Subcutaneous adipose tissue (tissue), 4 donors: Measurements from ENCODE around the gene TMEM39A. TPM values are rescaled to one million over a fixed set of nuclear protein-coding genes. Genes with fewer than 3 reads are reported as not detected.

Experiments used
- total RNA-seq, 4 donors: library from RNA; depleted of rRNA; stranded (reverse); fragments of >200 nt; gene quantifications; one replicate each; pipeline ENCODE4 v1.1.0, GENCODE V29; 2016
- TF ChIP-seq, protein P1 (sequence below): fragments of 450-650 bp; IDR thresholded peaks from one replicate; pipeline ENCODE4 v1.5.1; 2016; ENCODE audit warnings: low read depth, mild to moderate bottlenecking, control low read depth, antibody characterized with exemption, moderate library complexity

TMEM39A gene
- total RNA-seq, 4 donors from 2014 or later, result 19.6 to 33.3 (median 30.0) TPM

DNA sequence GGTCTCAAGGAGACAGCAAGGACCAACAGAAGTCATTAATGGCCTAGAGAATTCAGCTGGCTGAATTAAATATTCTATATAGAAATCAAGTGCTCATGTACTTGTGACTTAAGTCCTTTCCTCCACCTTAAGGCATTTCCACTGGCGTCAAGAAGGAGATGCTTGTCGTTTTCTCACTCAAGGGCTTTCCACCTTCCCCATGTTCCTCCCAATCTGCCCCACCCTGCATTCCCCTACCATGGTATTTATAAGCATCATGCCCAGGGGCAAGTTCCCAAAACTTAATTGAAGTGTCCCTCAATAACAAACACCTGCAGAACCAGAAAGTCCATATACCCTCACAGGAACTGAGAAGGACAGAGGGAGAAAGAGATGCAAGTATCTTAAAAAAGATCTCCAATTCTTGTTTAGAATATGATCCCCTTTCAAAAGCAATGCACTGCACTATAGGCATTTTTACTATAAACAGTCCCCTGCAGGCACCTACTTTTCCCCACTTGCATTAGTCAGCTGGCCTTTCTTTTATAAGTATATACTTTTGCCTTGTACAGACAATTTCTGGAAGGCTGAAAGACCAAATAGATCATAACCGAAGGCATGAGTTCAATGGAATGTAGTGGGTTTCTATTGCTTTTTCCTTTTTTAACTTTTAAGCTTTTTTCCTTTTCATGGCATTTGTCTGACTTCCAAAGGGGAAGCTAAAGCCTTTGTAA lies 29.6 kb downstream of the TMEM39A start:
- TF ChIP-seq, protein P1, sequence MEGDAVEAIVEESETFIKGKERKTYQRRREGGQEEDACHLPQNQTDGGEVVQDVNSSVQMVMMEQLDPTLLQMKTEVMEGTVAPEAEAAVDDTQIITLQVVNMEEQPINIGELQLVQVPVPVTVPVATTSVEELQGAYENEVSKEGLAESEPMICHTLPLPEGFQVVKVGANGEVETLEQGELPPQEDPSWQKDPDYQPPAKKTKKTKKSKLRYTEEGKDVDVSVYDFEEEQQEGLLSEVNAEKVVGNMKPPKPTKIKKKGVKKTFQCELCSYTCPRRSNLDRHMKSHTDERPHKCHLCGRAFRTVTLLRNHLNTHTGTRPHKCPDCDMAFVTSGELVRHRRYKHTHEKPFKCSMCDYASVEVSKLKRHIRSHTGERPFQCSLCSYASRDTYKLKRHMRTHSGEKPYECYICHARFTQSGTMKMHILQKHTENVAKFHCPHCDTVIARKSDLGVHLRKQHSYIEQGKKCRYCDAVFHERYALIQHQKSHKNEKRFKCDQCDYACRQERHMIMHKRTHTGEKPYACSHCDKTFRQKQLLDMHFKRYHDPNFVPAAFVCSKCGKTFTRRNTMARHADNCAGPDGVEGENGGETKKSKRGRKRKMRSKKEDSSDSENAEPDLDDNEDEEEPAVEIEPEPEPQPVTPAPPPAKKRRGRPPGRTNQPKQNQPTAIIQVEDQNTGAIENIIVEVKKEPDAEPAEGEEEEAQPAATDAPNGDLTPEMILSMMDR, result no peak

DNA sequence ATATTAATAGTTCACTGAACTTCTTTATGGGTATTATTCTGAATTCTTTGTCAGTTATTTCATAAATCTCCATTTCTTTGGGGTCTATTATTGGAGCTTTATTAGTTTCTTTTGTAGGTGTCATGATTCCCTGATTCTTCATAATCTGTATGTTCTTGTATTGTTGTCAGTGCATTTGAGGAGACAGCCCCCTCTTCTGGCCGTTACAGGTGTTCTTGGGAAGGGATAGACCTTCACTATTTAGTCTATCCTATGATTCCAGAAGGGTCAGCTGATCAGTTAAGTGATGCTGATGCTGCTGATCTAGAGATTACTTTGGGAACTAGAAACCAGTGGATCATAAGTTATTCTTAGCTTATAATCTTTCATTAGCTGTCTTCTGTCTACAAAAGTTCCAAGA lies 34.9 kb downstream of the TMEM39A start:
- TF ChIP-seq, protein P1, result no peak

DNA sequence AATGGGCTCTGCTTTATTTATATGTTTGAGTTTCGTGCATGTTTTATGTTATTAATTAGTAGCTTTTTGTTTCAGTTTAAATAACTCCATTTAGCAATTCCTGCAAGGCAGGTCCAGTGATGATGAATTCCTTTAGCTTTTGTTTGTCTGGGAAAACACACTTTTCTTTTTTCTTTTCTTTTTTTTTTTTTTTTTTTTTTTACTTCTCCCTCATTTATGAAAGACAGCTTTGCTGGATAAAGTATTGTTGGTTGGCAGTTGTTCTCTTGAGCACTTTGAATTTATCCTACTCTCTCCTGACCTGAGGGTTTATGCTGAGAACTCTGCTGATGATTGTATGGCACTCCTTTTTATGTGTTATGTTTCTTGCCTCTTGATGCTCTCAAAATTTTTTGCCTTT lies 35.7 kb downstream of the TMEM39A start:
- TF ChIP-seq, protein P1, result no peak

DNA sequence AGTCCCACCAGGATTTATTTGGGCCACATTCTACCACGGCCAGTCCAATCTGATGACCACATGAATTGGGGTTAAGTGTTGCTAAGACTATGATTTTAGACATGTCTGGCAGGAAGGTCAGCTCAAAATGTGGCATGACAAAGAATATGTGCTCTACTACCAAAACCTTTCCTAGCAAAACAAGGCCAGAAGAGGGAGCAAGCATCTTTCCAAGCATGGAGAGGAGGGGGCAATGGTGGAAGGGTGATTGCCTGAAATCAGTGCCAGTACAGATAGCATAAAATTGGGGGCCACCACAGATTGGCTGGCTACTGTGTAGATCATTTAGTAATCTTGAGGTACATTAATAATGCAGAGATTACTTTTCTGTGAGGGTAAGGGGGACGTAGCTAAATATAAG lies 43.2 kb downstream of the TMEM39A start:
- TF ChIP-seq, protein P1, result no peak

GRCh38 chr3:119418641-119419040 lies 44.8 kb downstream of the TMEM39A start:
- TF ChIP-seq, protein P1, result no peak

GRCh38 chr3:119417771-119418512 lies 45.5 kb downstream of the TMEM39A start:
- TF ChIP-seq, protein P1, result no peak

- TF ChIP-seq, protein P1, result no peak
Measured at GRCh38 chr3:119416873-119417272, 46.5 kb downstream of the TMEM39A start.
